Calu3 (cell line): ENCODE results near the gene TMEM232. TPM values are rescaled to one million over a fixed set of nuclear protein-coding genes. Genes with fewer than 3 reads are reported as not detected.
"Not testable (repeated sequence)": the region's sequence is repeated elsewhere in the genome, so short reads cannot be mapped to it uniquely, and the experiment has no call there.

Experiments used
- BruUV-seq: library from RNA; stranded (reverse); fragments of 400-500 nt; replicated peaks from 2 replicates; lab custom pipeline; 2021; lab: Mats Ljungman, UMichigan
- CTCF ChIA-PET: fragments of 300-600 bp; sonication (Branson Sonifier 250); formaldehyde crosslinking; loops from one replicate; lab custom pipeline; 2022; ENCODE audit warnings: antibody characterized with exemption; lab: Charles Lee
- DNase-seq: peaks from one replicate; pipeline ENCODE4 v3.0.0; 2022
- H3K27ac Mint-ChIP-seq: one replicate; pipeline ENCODE4 v1.8.0; 2022; ENCODE audit warnings: mixed read lengths; ENCODE audit not compliant: unreplicated experiment
- H3K27me3 Mint-ChIP-seq: one replicate; pipeline ENCODE4 v1.8.0; 2022; ENCODE audit warnings: mixed read lengths; ENCODE audit not compliant: unreplicated experiment
- H3K36me3 Mint-ChIP-seq: one replicate; pipeline ENCODE4 v1.8.0; 2022; ENCODE audit warnings: mild to moderate bottlenecking, moderate library complexity, mixed read lengths; ENCODE audit not compliant: insufficient read depth, unreplicated experiment
- H3K4me1 Mint-ChIP-seq: one replicate; pipeline ENCODE4 v1.8.0; 2022; ENCODE audit warnings: mild to moderate bottlenecking, low read depth, mixed read lengths; ENCODE audit not compliant: unreplicated experiment
- H3K4me3 Mint-ChIP-seq: one replicate; pipeline ENCODE4 v1.8.0; 2022; ENCODE audit warnings: mild to moderate bottlenecking, low read depth, moderate library complexity, mixed read lengths; ENCODE audit not compliant: unreplicated experiment
- H3K9me3 Mint-ChIP-seq: one replicate; pipeline ENCODE4 v1.8.0; 2022; ENCODE audit warnings: low read depth, mixed read lengths; ENCODE audit not compliant: unreplicated experiment
- intact Hi-C: fragments of 100-400 bp; cut with micrococcal nuclease; formaldehyde crosslinking; loops from one replicate; pipeline ENCODE4 v1.10.0; 2022; ENCODE audit not compliant: unreplicated experiment
- total RNA-seq: library from RNA; stranded (reverse); gene quantifications from 2 replicates; pipeline ENCODE4 v1.2.3, GENCODE V29; 2022
- TF ChIP-seq, protein P1 (sequence below): fragments of 200-600 bp; IDR thresholded peaks from one replicate; pipeline ENCODE4 v1.8.0; 2022; ENCODE audit warnings: antibody characterized with exemption; ENCODE audit not compliant: unreplicated experiment

The TMEM232 gene
- total RNA-seq, 1 experiment from 2014 or later = 1.6 TPM

DNA sequence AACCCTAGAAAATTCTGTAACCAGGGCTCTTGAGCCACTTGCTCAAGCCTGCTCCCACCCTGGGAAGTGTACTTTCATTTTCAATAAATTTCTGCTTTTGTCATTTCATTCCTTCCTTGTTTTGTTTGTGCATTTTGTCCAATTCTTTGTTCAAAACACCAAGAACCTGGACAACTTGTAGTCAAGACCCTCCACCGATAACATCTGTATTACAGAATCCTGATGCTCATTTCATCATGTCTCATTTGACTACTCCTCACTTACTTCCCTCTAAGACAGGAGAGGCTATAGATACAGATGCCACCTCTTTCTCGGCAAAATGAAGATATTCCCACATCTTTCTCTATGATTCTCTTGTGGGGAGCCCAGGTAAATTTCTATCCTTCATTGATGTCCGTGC, 183.5 kb downstream of the TMEM232 start:
- H3K9me3 Mint-ChIP-seq = no peaks in the 10 kb centered on the region
- H3K27ac Mint-ChIP-seq = no peak overlapping the region
- TF ChIP-seq, protein P1, sequence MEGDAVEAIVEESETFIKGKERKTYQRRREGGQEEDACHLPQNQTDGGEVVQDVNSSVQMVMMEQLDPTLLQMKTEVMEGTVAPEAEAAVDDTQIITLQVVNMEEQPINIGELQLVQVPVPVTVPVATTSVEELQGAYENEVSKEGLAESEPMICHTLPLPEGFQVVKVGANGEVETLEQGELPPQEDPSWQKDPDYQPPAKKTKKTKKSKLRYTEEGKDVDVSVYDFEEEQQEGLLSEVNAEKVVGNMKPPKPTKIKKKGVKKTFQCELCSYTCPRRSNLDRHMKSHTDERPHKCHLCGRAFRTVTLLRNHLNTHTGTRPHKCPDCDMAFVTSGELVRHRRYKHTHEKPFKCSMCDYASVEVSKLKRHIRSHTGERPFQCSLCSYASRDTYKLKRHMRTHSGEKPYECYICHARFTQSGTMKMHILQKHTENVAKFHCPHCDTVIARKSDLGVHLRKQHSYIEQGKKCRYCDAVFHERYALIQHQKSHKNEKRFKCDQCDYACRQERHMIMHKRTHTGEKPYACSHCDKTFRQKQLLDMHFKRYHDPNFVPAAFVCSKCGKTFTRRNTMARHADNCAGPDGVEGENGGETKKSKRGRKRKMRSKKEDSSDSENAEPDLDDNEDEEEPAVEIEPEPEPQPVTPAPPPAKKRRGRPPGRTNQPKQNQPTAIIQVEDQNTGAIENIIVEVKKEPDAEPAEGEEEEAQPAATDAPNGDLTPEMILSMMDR = no peak
- H3K4me3 Mint-ChIP-seq = no peak overlapping the region
- no peaks in the 10 kb centered on the region for H3K36me3 Mint-ChIP-seq
- H3K4me1 Mint-ChIP-seq = no peaks in the 10 kb centered on the region
- no peak for DNase-seq
- BruUV-seq = no TSS peak
- CTCF ChIA-PET = no interaction called here
- no peaks in the 10 kb centered on the region for H3K27me3 Mint-ChIP-seq
- intact Hi-C loops = no loop called here

DNA sequence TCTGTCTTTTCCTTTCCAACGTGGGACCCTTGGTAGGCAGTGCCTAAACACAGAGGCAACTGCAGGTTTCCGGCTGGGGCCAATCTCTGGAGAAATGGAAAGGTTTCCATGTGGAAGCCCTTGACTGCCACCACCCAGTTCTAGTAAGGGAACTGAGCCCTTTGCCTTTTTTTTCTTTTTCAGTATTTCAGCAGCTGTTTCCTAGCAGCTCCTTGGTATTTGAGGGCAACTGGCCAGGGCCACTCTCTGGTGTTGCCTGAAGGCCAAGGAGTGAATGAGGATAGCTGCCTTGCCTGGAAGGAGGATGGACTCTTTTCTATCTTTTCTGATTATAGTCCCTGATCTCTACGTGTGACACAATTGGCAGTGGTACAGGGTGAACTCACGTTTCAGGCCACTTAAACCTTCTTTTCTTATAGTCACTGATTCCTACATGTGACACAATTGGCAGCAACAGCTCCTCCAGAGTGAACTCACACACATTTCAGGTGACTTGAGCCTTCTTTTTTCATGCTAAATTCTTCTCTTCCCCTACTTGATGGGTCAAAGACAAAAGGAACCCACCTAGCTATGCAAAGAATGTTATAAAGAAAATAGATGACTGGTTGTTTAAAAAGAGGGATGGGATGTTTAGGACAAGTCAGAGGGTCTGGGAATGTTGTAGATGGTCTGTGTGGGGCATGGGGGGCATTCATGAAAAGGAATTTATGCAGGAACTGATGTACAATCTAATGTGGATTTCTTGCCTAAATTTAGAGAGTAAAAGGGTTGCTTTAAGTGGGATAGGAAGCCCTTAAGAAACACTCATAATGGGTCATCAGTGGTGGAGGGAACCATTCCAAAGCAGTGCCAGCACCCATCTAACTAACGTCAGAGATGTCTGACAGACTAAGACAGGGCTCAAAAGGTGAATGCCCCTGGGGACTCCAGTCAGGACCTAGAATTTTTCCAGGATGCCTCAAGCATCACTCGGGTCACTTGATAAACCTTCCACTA, 190.1 kb downstream of the TMEM232 start:
- no peaks in the 10 kb centered on the region for H3K9me3 Mint-ChIP-seq
- CTCF ChIA-PET = no interaction called here
- no peak overlapping the region for H3K27ac Mint-ChIP-seq
- no peaks in the 10 kb centered on the region for H3K27me3 Mint-ChIP-seq
- TF ChIP-seq, protein P1 = no peak
- no peaks in the 10 kb centered on the region for H3K36me3 Mint-ChIP-seq
- DNase-seq = no peak
- BruUV-seq = no TSS peak
- H3K4me3 Mint-ChIP-seq = no peak overlapping the region
- H3K4me1 Mint-ChIP-seq = no peaks in the 10 kb centered on the region
- intact Hi-C loops = no loop called here

DNA sequence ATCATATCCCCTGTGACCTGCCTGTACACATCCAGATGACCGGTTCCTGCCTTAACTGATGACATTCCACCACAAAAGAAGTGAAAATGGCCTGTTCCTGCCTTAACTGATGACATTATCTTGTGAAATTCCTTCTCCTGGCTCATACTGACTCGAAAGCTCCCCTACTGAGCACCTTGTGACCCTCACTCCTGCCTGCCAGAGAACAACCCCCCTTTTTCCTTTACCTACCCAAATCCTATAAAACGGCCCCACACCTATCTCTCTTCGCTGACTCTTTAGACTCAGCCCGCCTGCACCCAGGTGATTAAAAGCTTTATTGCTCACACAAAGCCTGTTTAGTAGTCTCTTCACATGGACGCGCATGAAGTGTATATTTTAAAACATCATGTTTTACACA, 191.3 kb downstream of the TMEM232 start:
- BruUV-seq, H3K4me1 Mint-ChIP-seq, H3K27ac Mint-ChIP-seq, H3K36me3 Mint-ChIP-seq, H3K27me3 Mint-ChIP-seq, intact Hi-C loops, DNase-seq, H3K4me3 Mint-ChIP-seq, H3K9me3 Mint-ChIP-seq, CTCF ChIA-PET: not testable (repeated sequence)

DNA sequence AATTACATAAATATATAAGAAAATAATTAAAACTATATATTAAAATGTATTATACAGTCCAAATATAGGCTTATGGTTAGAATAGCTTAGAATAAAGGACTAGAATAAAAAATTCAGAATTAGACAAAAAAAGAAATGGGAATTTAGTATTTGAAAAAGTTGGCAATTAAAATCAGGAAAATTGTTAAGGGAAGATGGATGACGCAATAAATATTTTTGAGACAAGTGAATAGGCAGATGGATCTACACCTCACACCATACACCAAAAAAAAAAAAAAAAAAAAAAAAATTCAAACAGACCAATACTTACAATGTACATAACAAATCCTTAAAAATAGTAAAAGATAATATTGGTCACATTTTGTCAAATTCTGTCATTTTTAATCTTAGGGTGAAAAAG, 200.7 kb downstream of the TMEM232 start:
- H3K9me3 Mint-ChIP-seq = no peaks in the 10 kb centered on the region
- H3K4me3 Mint-ChIP-seq = no peak overlapping the region
- no peak overlapping the region for H3K27ac Mint-ChIP-seq
- no peaks in the 10 kb centered on the region for H3K36me3 Mint-ChIP-seq
- TF ChIP-seq, protein P1 = no peak
- no peaks in the 10 kb centered on the region for H3K27me3 Mint-ChIP-seq
- no peak for DNase-seq
- H3K4me1 Mint-ChIP-seq = no peaks in the 10 kb centered on the region
- no TSS peak for BruUV-seq
- intact Hi-C loops = no loop called here
- CTCF ChIA-PET = interaction anchor here (0.5 kb wide), 1 partner anchor 132 kb away, joined by 4 read pairs; no protein-coding TSS in a partner anchor

DNA sequence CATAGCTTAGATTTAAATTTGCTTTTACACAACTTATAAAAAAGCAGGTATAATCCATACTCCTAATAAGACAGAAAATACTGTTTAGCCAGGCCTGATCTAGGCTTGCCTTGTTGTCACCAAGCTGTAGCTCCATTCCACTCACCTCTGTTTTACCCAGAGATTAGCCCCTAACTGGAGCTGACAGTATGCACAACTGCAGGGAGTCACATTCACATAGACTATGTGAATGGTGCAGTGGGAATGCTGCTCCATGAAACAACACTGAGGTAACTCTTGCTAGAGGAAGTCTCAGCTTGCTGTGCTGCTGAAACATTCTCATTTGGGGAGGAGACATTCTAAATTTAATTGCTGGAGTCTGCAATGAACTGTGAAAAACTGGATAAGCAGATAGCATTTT, 209.1 kb downstream of the TMEM232 start:
- no TSS peak for BruUV-seq
- Mint-ChIP-seq H3K4me1 (no peaks in the 10 kb centered on the region), H3K27me3 (no peaks in the 10 kb centered on the region), H3K9me3 (peaks cover 4% of the 10 kb centered on the region), H3K36me3 (no peaks in the 10 kb centered on the region), H3K27ac (no peak overlapping the region), H3K4me3 (no peak overlapping the region)
- CTCF ChIA-PET = no interaction called here
- intact Hi-C loops = no loop called here
- no peak for DNase-seq
- TF ChIP-seq, protein P1 = no peak
